CD14-positive monocyte (primary cell): Measurements from ENCODE around the gene RIPPLY3. TPM values are rescaled to one million over a fixed set of nuclear protein-coding genes. Genes with fewer than 3 reads are reported as not detected.
A peak's percentile ranks its signal among the peaks of the same experiment; 100 is the strongest.

Source experiments
- DNase-seq, 3 donors: peaks; one replicate each; pipeline ENCODE4 v3.0.0-alpha.2; 2011 to 2022
- H2AFZ ChIP-seq: 2 replicates; pipeline ENCODE4 v1.6.0; 2012; ENCODE audit warnings: mild to moderate bottlenecking, low read depth, low read length, inconsistent platforms; ENCODE audit not compliant: insufficient read depth, poor library complexity, severe bottlenecking
- H3K27ac ChIP-seq, 2 donors: 1 replicate in 1 of 2; 2 replicates in 1 of 2; pipeline ENCODE4 v1.5.1; 2012 to 2013; ENCODE audit warnings: low read length in 2 of 2, control low read depth in 1 of 2, inconsistent platforms in 1 of 2, low read depth in 1 of 2, mild to moderate bottlenecking in 1 of 2
- H3K27me3 ChIP-seq, 2 donors: one replicate each; pipeline versions ENCODE4 v1.6.0 to v1.6.1; 2011 to 2013; ENCODE audit warnings: low read length in 2 of 2; ENCODE audit not compliant: control insufficient read depth in 2 of 2, insufficient read depth in 2 of 2
- H3K36me3 ChIP-seq, 2 donors: replicated peaks in 1 of 2; 1 replicate in 1 of 2; 2 replicates in 1 of 2; pipeline versions ENCODE4 v1.5.1 to v1.6.1; 2012 to 2013; ENCODE audit warnings: low read length in 2 of 2, control low read depth in 1 of 2, inconsistent platforms in 1 of 2, mild to moderate bottlenecking in 1 of 2; ENCODE audit not compliant: insufficient read depth in 2 of 2, control insufficient read depth in 1 of 2
- H3K4me1 ChIP-seq, 2 donors: 1 replicate in 1 of 2; 2 replicates in 1 of 2; pipeline versions ENCODE4 v1.5.1 to v1.6.1; 2012 to 2013; ENCODE audit warnings: low read length in 2 of 2, control low read depth in 1 of 2, inconsistent platforms in 1 of 2, mild to moderate bottlenecking in 1 of 2, moderate library complexity in 1 of 2; ENCODE audit not compliant: insufficient read depth in 2 of 2, control insufficient read depth in 1 of 2
- H3K4me2 ChIP-seq: replicated peaks from 2 replicates; pipeline ENCODE3; 2012; ENCODE audit warnings: low read length, moderate library complexity, mild to moderate bottlenecking; ENCODE audit not compliant: poor library complexity, severe bottlenecking; ENCODE audit errors: extremely low read depth
- H3K4me3 ChIP-seq, 3 experiments: fragments of 200-600 bp in 1 of 3; sonication (generic) in 1 of 3; replicated peaks in 1 of 3; 1 replicate in 2 of 3; 2 replicates in 1 of 3; pipeline ENCODE4 v1.5.1; 2011 to 2013; ENCODE audit warnings: low read length in 3 of 3, mild to moderate bottlenecking in 3 of 3, control low read depth in 2 of 3, low read depth in 2 of 3, inconsistent platforms in 1 of 3, moderate library complexity in 1 of 3
- H3K79me2 ChIP-seq: 2 replicates; pipeline ENCODE4 v1.6.0; 2012; ENCODE audit warnings: mild to moderate bottlenecking, control low read depth, inconsistent platforms, low read length, moderate library complexity; ENCODE audit not compliant: insufficient read depth
- H3K9ac ChIP-seq: 2 replicates; pipeline ENCODE4 v1.6.0; 2017; ENCODE audit warnings: low read length, mild to moderate bottlenecking; ENCODE audit not compliant: insufficient read depth, poor library complexity, severe bottlenecking
- H3K9me3 ChIP-seq, 2 donors: replicated peaks in 1 of 2; 1 replicate in 1 of 2; 2 replicates in 1 of 2; pipeline versions ENCODE4 v1.5.1 to v1.6.1; 2012 to 2013; ENCODE audit warnings: low read length in 2 of 2, control low read depth in 1 of 2; ENCODE audit not compliant: control insufficient read depth in 1 of 2, insufficient read depth in 1 of 2
- H4K20me1 ChIP-seq: 2 replicates; pipeline ENCODE4 v1.6.0; 2012; ENCODE audit warnings: mild to moderate bottlenecking, low read length, control low read depth, moderate library complexity; ENCODE audit not compliant: insufficient read depth
- H3K27ac Mint-ChIP-seq, 7 donors: one replicate each; pipeline ENCODE4 v1.8.0; 2020; ENCODE audit warnings: mild to moderate bottlenecking in 7 of 7, mixed read lengths in 7 of 7, moderate library complexity in 6 of 7, inconsistent platforms in 2 of 7
- H3K27me3 Mint-ChIP-seq, 3 donors: one replicate each; pipeline ENCODE4 v1.8.0; 2021 to 2022; ENCODE audit warnings: low read depth in 3 of 3, mild to moderate bottlenecking in 3 of 3, mixed read lengths in 3 of 3, moderate library complexity in 3 of 3, inconsistent platforms in 1 of 3
- H3K36me3 Mint-ChIP-seq, 2 donors: one replicate each; pipeline ENCODE4 v1.8.0; 2020; ENCODE audit warnings: mixed read lengths in 2 of 2, inconsistent platforms in 1 of 2, mild to moderate bottlenecking in 1 of 2
- H3K4me1 Mint-ChIP-seq: one replicate; pipeline ENCODE4 v1.8.0; 2020; ENCODE audit warnings: mild to moderate bottlenecking, mixed read lengths
- H3K4me3 Mint-ChIP-seq, 2 donors: one replicate each; pipeline ENCODE4 v1.8.0; 2020; ENCODE audit warnings: mild to moderate bottlenecking in 2 of 2, mixed read lengths in 2 of 2, moderate library complexity in 1 of 2
- H3K9me3 Mint-ChIP-seq, 7 donors: one replicate each; pipeline ENCODE4 v1.8.0; 2020 to 2022; ENCODE audit warnings: mixed read lengths in 7 of 7, mild to moderate bottlenecking in 6 of 7, moderate library complexity in 6 of 7, inconsistent platforms in 2 of 7
- WGBS: methylation state at CpG from one replicate; pipeline ENCODE4 v1.1.5; 2013; ENCODE audit warnings: missing lambda C conversion rate; ENCODE audit not compliant: insufficient coverage; 5-methylcytosine and 5-hydroxymethylcytosine counted together
- intact Hi-C, 2 donors: fragments of 100-400 bp; cut with micrococcal nuclease; formaldehyde crosslinking; loops; one replicate each; pipeline versions ENCODE4 v1.15.0 to v1.15.1; 2023
- polyA plus RNA-seq, 3 donors: library from polyadenylated mRNA; depleted of rRNA in 1 of 3; unstranded in 2 of 3; stranded (reverse) in 1 of 3; fragments of 300-500 nt in 2 of 3; fragments of >200 nt in 1 of 3; fragmentation: Illumina TruSeq in 2 of 3; gene quantifications; 1 replicate in 2 of 3; 2 replicates in 1 of 3; pipeline ENCODE4 v1.2.3, GENCODE V29; 2012 to 2021
- TF ChIP-seq, protein P1 (sequence below): fragments of 200-600 bp; IDR thresholded peaks from one replicate; pipeline ENCODE4 v1.8.0; 2022; ENCODE audit warnings: antibody characterized with exemption, mild to moderate bottlenecking

Gene RIPPLY3
- polyA plus RNA-seq, 3 donors, result not detected

DNA sequence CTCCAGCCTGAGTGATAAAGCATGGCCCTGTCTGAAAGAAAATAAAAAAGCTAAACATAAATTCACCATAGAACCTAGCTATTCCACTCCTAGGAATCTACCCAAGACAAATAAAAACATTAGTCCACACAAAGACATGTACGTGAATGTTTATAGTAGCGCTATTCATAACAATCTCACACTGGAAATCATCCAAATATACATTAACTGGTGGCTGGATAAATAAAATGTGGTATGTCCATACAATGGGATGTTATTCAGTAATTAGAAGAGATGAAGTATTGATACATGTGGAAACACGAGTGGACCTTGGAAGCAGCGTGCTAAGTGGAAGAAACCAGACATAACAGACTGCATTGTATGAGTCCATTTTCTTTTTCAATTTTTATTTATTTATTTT is 29.7 kb downstream of the RIPPLY3 start:
- no peaks in the 10 kb centered on the region for H3K4me1 Mint-ChIP-seq
- Histone ChIP-seq H3K9ac (no peak overlapping the region), H3K27ac (no peak overlapping the region), H4K20me1 (no peaks in the 10 kb centered on the region), H3K36me3 (no peaks in the 10 kb centered on the region), H3K79me2 (no peaks in the 10 kb centered on the region), H3K9me3 (no peaks in the 10 kb centered on the region), H3K27me3 (no peaks in the 10 kb centered on the region), H3K4me1 (no peaks in the 10 kb centered on the region), H3K4me3 (no peak overlapping the region), H3K4me2 (no peak overlapping the region), H2AFZ (no peak overlapping the region)
- DNase-seq, result no peak
- no peaks in the 10 kb centered on the region for H3K36me3 Mint-ChIP-seq
- intact Hi-C loops, result no loop called here
- H3K27me3 Mint-ChIP-seq, result peaks cover 0 to 7% (median 1%) of the 10 kb centered on the region in 3 donors
- no peaks in the 10 kb centered on the region for H3K9me3 Mint-ChIP-seq
- no peak overlapping the region for H3K27ac Mint-ChIP-seq
- H3K4me3 Mint-ChIP-seq, result no peak overlapping the region
- whole genome bisulfite sequencing, result no CpG with 5 or more reads among the region's 4 CpGs
- TF ChIP-seq, protein P1, sequence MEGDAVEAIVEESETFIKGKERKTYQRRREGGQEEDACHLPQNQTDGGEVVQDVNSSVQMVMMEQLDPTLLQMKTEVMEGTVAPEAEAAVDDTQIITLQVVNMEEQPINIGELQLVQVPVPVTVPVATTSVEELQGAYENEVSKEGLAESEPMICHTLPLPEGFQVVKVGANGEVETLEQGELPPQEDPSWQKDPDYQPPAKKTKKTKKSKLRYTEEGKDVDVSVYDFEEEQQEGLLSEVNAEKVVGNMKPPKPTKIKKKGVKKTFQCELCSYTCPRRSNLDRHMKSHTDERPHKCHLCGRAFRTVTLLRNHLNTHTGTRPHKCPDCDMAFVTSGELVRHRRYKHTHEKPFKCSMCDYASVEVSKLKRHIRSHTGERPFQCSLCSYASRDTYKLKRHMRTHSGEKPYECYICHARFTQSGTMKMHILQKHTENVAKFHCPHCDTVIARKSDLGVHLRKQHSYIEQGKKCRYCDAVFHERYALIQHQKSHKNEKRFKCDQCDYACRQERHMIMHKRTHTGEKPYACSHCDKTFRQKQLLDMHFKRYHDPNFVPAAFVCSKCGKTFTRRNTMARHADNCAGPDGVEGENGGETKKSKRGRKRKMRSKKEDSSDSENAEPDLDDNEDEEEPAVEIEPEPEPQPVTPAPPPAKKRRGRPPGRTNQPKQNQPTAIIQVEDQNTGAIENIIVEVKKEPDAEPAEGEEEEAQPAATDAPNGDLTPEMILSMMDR, result no peak

GRCh38 chr21:37039411-37040075 is 33.0 kb downstream of the RIPPLY3 start:
- TF ChIP-seq, protein P1, result no peak
- Histone ChIP-seq H3K4me2 (no peak overlapping the region), H3K27me3 (no peaks in the 10 kb centered on the region), H3K36me3 (no peaks in the 10 kb centered on the region), H2AFZ (no peak overlapping the region), H3K4me3 (no peak overlapping the region), H3K9ac (no peak overlapping the region), H3K27ac (no peak overlapping the region), H3K9me3 (no peaks in the 10 kb centered on the region), H4K20me1 (no peaks in the 10 kb centered on the region), H3K79me2 (no peaks in the 10 kb centered on the region), H3K4me1 (no peaks in the 10 kb centered on the region)
- H3K36me3 Mint-ChIP-seq, result no peaks in the 10 kb centered on the region
- no peaks in the 10 kb centered on the region for H3K4me1 Mint-ChIP-seq
- H3K4me3 Mint-ChIP-seq, result no peak overlapping the region
- peaks cover 0 to 5% (median 1%) of the 10 kb centered on the region in 3 donors for H3K27me3 Mint-ChIP-seq
- intact Hi-C loops, result no loop called here
- no peaks in the 10 kb centered on the region for H3K9me3 Mint-ChIP-seq
- DNase-seq, result no peak
- 100% methylated on average over 1 of the region's 9 CpGs for WGBS
- peak overlapping the region in 1 of 7 donors; percentile 60 for H3K27ac Mint-ChIP-seq
